H9 (cell line): ENCODE results near the gene PNMA8C. TPM values are rescaled to one million over a fixed set of nuclear protein-coding genes. Genes with fewer than 3 reads are reported as not detected.

ENCODE experiments used
- DNase-seq: peaks from one replicate; pipeline ENCODE4 v3.0.0-alpha.2; 2017
- H2AFZ ChIP-seq: one replicate; pipeline ENCODE4 v1.6.1; 2013; ENCODE audit warnings: mild to moderate bottlenecking, low read length, control low read depth, moderate library complexity
- H2AK5ac ChIP-seq: 2 replicates; pipeline ENCODE4 v1.6.1; 2013; ENCODE audit warnings: low read length, control low read depth, mixed read lengths; ENCODE audit not compliant: insufficient read length
- H2BK120ac ChIP-seq: one replicate; pipeline ENCODE4 v1.6.1; 2013; ENCODE audit warnings: low read depth, mild to moderate bottlenecking, low read length, control low read depth, inconsistent platforms; ENCODE audit not compliant: poor library complexity, severe bottlenecking
- H2BK12ac ChIP-seq: 2 replicates; pipeline ENCODE4 v1.6.1; 2013; ENCODE audit warnings: low read length, control low read depth, mixed read lengths, low read depth; ENCODE audit not compliant: insufficient read length
- H2BK15ac ChIP-seq: 2 replicates; pipeline ENCODE4 v1.6.1; 2013; ENCODE audit warnings: low read depth, low read length, control low read depth
- H2BK20ac ChIP-seq: one replicate; pipeline ENCODE4 v1.6.1; 2013; ENCODE audit warnings: low read depth, mild to moderate bottlenecking, low read length, control low read depth, inconsistent platforms; ENCODE audit not compliant: poor library complexity, severe bottlenecking
- H2BK5ac ChIP-seq: 2 replicates; pipeline ENCODE4 v1.6.1; 2013; ENCODE audit warnings: low read length, control low read depth, mixed read lengths; ENCODE audit not compliant: insufficient read length
- H3K14ac ChIP-seq: 2 replicates; pipeline ENCODE4 v1.6.1; 2013; ENCODE audit warnings: low read length, control low read depth; ENCODE audit not compliant: insufficient read depth
- H3K18ac ChIP-seq: 2 replicates; pipeline ENCODE4 v1.6.1; 2013; ENCODE audit warnings: low read depth, mild to moderate bottlenecking, mixed read lengths, low read length, control low read depth; ENCODE audit not compliant: insufficient read length
- H3K23ac ChIP-seq: 2 replicates; pipeline ENCODE4 v1.6.1; 2013; ENCODE audit warnings: low read length, control low read depth, mixed read lengths, low read depth; ENCODE audit not compliant: insufficient read length
- H3K23me2 ChIP-seq: 2 replicates; pipeline ENCODE4 v1.6.1; 2013; ENCODE audit warnings: low read depth, mild to moderate bottlenecking, mixed read lengths, low read length, control low read depth; ENCODE audit not compliant: insufficient read length, poor library complexity, severe bottlenecking
- H3K27ac ChIP-seq: 2 replicates; pipeline ENCODE4 v1.5.1; 2013; ENCODE audit warnings: low read length, control low read depth, mixed read lengths, low read depth; ENCODE audit not compliant: insufficient read length
- H3K27me3 ChIP-seq: 2 replicates; pipeline ENCODE4 v1.6.1; 2013; ENCODE audit warnings: low read length, control low read depth, inconsistent platforms; ENCODE audit not compliant: insufficient read depth
- H3K4ac ChIP-seq: 2 replicates; pipeline ENCODE4 v1.6.1; 2013; ENCODE audit warnings: low read depth, mild to moderate bottlenecking, control low read depth, inconsistent platforms, low read length, moderate library complexity
- H3K4me1 ChIP-seq: 2 replicates; pipeline ENCODE4 v1.6.1; 2013; ENCODE audit warnings: low read length, control low read depth, inconsistent platforms; ENCODE audit not compliant: insufficient read depth
- H3K4me2 ChIP-seq: 2 replicates; pipeline ENCODE4 v1.6.1; 2013; ENCODE audit warnings: low read length, control low read depth, mixed read lengths; ENCODE audit not compliant: insufficient read length, insufficient read depth
- H3K56ac ChIP-seq: 2 replicates; pipeline ENCODE4 v1.6.1; 2013; ENCODE audit warnings: low read depth, mild to moderate bottlenecking, mixed read lengths, low read length, control low read depth; ENCODE audit not compliant: insufficient read length
- H3K79me1 ChIP-seq: 2 replicates; pipeline ENCODE4 v1.6.1; 2013; ENCODE audit warnings: low read depth, mild to moderate bottlenecking, moderate library complexity, low read length, control low read depth, inconsistent platforms; ENCODE audit not compliant: insufficient read depth, poor library complexity, severe bottlenecking
- H3K79me2 ChIP-seq: 2 replicates; pipeline ENCODE4 v1.6.1; 2013; ENCODE audit warnings: low read length, control low read depth, inconsistent platforms; ENCODE audit not compliant: insufficient read depth
- H3K9ac ChIP-seq: 2 replicates; pipeline ENCODE4 v1.6.1; 2013; ENCODE audit warnings: low read length, control low read depth, mixed read lengths; ENCODE audit not compliant: insufficient read length; ENCODE audit errors: extremely low read depth
- H3K9me3 ChIP-seq: one replicate; pipeline ENCODE4 v1.6.1; 2013; ENCODE audit warnings: low read depth, low read length, inconsistent platforms; ENCODE audit not compliant: control insufficient read depth
- H3T11ph ChIP-seq: one replicate; pipeline ENCODE4 v1.6.1; 2013; ENCODE audit warnings: mild to moderate bottlenecking, low read length, control low read depth, inconsistent platforms
- H4K20me1 ChIP-seq: one replicate; pipeline ENCODE4 v1.6.1; 2013; ENCODE audit not compliant: control insufficient read depth, insufficient read length, insufficient read depth
- H4K5ac ChIP-seq: 2 replicates; pipeline ENCODE4 v1.6.1; 2013; ENCODE audit warnings: low read depth, mild to moderate bottlenecking, mixed read lengths, low read length, control low read depth; ENCODE audit not compliant: insufficient read length
- H4K8ac ChIP-seq: replicated peaks from 2 replicates; pipeline ENCODE4 v1.6.1; 2013; ENCODE audit warnings: low read length, control low read depth, mixed read lengths, low read depth; ENCODE audit not compliant: insufficient read length
- H4K91ac ChIP-seq: 2 replicates; pipeline ENCODE4 v1.6.1; 2013; ENCODE audit warnings: low read depth, mild to moderate bottlenecking, moderate library complexity, mixed read lengths, low read length, control low read depth; ENCODE audit not compliant: insufficient read length
- H3K27ac Mint-ChIP-seq, 3 experiments: 2 replicates in 2 of 3; 3 replicates in 1 of 3; pipeline ENCODE4 v1.8.0; 2020 to 2021; ENCODE audit warnings: mixed read lengths in 3 of 3, mild to moderate bottlenecking in 1 of 3, moderate library complexity in 1 of 3
- H3K27me3 Mint-ChIP-seq: 2 replicates; pipeline ENCODE4 v1.8.0; 2021; ENCODE audit warnings: low read depth, mild to moderate bottlenecking, moderate library complexity, mixed read lengths
- H3K36me3 Mint-ChIP-seq, 3 experiments: 2 replicates in 2 of 3; 3 replicates in 1 of 3; pipeline ENCODE4 v1.8.0; 2020 to 2021; ENCODE audit warnings: low read depth in 3 of 3, mixed read lengths in 3 of 3; ENCODE audit not compliant: insufficient read depth in 1 of 3
- H3K4me1 Mint-ChIP-seq, 2 experiments: 2 replicates each; pipeline ENCODE4 v1.8.0; 2020; ENCODE audit warnings: mixed read lengths in 2 of 2
- H3K4me3 Mint-ChIP-seq, 2 experiments: 2 replicates in 1 of 2; 3 replicates in 1 of 2; pipeline ENCODE4 v1.8.0; 2020 to 2021; ENCODE audit warnings: mild to moderate bottlenecking in 2 of 2, mixed read lengths in 2 of 2, moderate library complexity in 1 of 2
- H3K9me3 Mint-ChIP-seq, 2 experiments: 2 replicates in 1 of 2; 3 replicates in 1 of 2; pipeline ENCODE4 v1.8.0; 2020; ENCODE audit warnings: mild to moderate bottlenecking in 2 of 2, mixed read lengths in 2 of 2, moderate library complexity in 1 of 2
- CTCF ChIP-seq: fragments of 200-600 bp; sonication (generic); conservative IDR thresholded peaks from 3 replicates; pipeline ENCODE4 v1.8.0; 2021; ENCODE audit warnings: antibody characterized with exemption, mild to moderate bottlenecking
- WGBS: extraction: QIAGEN DNeasy Blood & Tissue Kit; methylation state at CpG from one replicate; pipeline ENCODE4 v1.1.7; 2013; ENCODE audit warnings: missing lambda C conversion rate, low lambda C conversion rate, mixed read lengths; ENCODE audit not compliant: insufficient read length; ENCODE audit errors: extremely low coverage; 5-methylcytosine and 5-hydroxymethylcytosine counted together
- total RNA-seq: library from RNA; stranded (reverse); gene quantifications from 2 replicates; pipeline ENCODE4 v1.2.1, GENCODE V29; 2021

The PNMA8C gene
- total RNA-seq, 1 experiment from 2014 or later = 1.8 TPM

- Mint-ChIP-seq H3K27me3 (no peaks in the 10 kb centered on the region), H3K9me3 (peaks cover under 1 to 3% of the 10 kb centered on the region in 2 experiments; a peak in 2 of 5 replicates), H3K27ac (no peak overlapping the region), H3K4me3 (no peak overlapping the region), H3K36me3 (peaks cover 13 to 26% (median 16%) of the 10 kb centered on the region in 3 experiments), H3K4me1 (peaks cover 7 to 38% of the 10 kb centered on the region in 2 experiments)
- Histone ChIP-seq H2AFZ (no peak overlapping the region), H4K91ac (no peak overlapping the region), H2BK12ac (no peak overlapping the region), H3K27me3 (no peaks in the 10 kb centered on the region), H4K8ac (no peak overlapping the region), H3K4ac (no peak overlapping the region), H2BK20ac (no peak overlapping the region), H2AK5ac (no peak overlapping the region), H4K5ac (no peak overlapping the region), H3K14ac (no peak overlapping the region), H3K23ac (no peak overlapping the region), H3K79me1 (no peaks in the 10 kb centered on the region), H2BK120ac (no peak overlapping the region), H3K23me2 (no peaks in the 10 kb centered on the region), H3K9me3 (no peaks in the 10 kb centered on the region), H3K18ac (no peak overlapping the region), H3K9ac (no peak overlapping the region), H2BK15ac (no peak overlapping the region), H3K56ac (no peak overlapping the region), H3K4me2 (no peak overlapping the region), H3K79me2 (no peaks in the 10 kb centered on the region), H3K27ac (no peak overlapping the region), H3K4me1 (no peaks in the 10 kb centered on the region), H4K20me1 (no peaks in the 10 kb centered on the region), H3T11ph (no peak overlapping the region), H2BK5ac (no peak overlapping the region)
- TF ChIP-seq CTCF = no peak
- no peak for DNase-seq
- no CpG with 5 or more reads among the region's 5 CpGs for WGBS
These were observed 34.3 kb downstream of the PNMA8C start for GRCh38 chr19:46394402-46394797.
